Activated CD4-positive, alpha-beta T cell treated with anti-CD3 and anti-CD28 coated beads for 36 hours (primary cell): Measurements from ENCODE around the gene EFCC1. TPM values are rescaled to one million over a fixed set of nuclear protein-coding genes. Genes with fewer than 3 reads are reported as not detected.

ENCODE experiments used
- ATAC-seq: fragments of 200-7000 bp; cut with Tn5 transposase; one replicate; pipeline ENCODE4 v1.10.0; 2021; ENCODE audit warnings: mild to moderate bottlenecking, moderate library complexity
- CTCF ChIA-PET: fragments of 350-600 bp; sonication (Branson Sonifier 250); formaldehyde crosslinking; loops from one replicate; lab custom pipeline; 2021; ENCODE audit warnings: antibody characterized with exemption; lab: Charles Lee
- POLR2A ChIA-PET: fragments of 350-600 bp; sonication (Branson Sonifier 250); formaldehyde crosslinking; loops from one replicate; lab custom pipeline; 2021; ENCODE audit warnings: antibody characterized with exemption, inconsistent platforms; lab: Charles Lee
- DNase-seq: peaks from one replicate; pipeline ENCODE4 v3.0.0-alpha.2; 2020
- H3K27ac Mint-ChIP-seq: one replicate; pipeline ENCODE4 v1.8.0; 2021; ENCODE audit warnings: mixed read lengths
- H3K27me3 Mint-ChIP-seq: one replicate; pipeline ENCODE4 v1.8.0; 2021; ENCODE audit warnings: mixed read lengths
- H3K36me3 Mint-ChIP-seq: one replicate; pipeline ENCODE4 v1.8.0; 2021; ENCODE audit warnings: low read depth, mixed read lengths
- H3K4me1 Mint-ChIP-seq: one replicate; pipeline ENCODE4 v1.8.0; 2021; ENCODE audit warnings: mixed read lengths
- H3K4me3 Mint-ChIP-seq: one replicate; pipeline ENCODE4 v1.8.0; 2021; ENCODE audit warnings: mild to moderate bottlenecking, moderate library complexity, mixed read lengths
- H3K9me3 Mint-ChIP-seq: one replicate; pipeline ENCODE4 v1.8.0; 2021; ENCODE audit warnings: low read depth, mixed read lengths
- intact Hi-C, 2 experiments: fragments of 100-400 bp; cut with DNase I in 1 of 2; cut with micrococcal nuclease in 1 of 2; formaldehyde crosslinking; loops; one replicate each; pipeline versions ENCODE4 v1.14.2 to v1.15.1; 2022 to 2024; cut with DNase I, micrococcal nuclease
- total RNA-seq, 2 experiments: library from RNA; stranded (reverse); gene quantifications; one replicate each; pipeline ENCODE4 v1.2.3, GENCODE V29; 2021

EFCC1 gene
- total RNA-seq, 2 experiments from 2014 or later: 0.19 to 0.39 TPM

DNA sequence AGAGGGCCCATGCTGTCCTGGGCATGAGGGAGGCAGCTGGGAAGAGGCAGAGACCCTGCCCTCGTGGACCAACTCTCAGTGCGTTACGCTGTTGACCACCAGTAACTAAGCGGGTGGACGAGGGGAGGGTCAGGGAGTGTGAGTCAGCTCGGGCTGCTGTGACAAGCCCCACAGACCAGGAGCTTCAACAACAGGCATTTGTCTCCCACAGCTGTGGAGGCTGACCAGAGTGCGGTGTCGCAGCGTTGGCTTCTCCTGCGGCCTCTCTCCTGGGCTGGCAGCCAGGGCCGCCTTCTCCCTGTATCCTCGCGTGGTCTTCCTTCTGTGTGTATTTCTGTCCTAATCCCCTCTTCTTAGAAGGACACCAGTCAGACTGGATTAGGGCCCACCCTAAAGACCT is 13.0 kb downstream of the EFCC1 start:
- DNase-seq: no peak
- H3K4me3 Mint-ChIP-seq: no peak overlapping the region
- H3K27ac Mint-ChIP-seq: peak overlapping the region; percentile 96
- ChIA-PET POLR2A (no interaction called here), CTCF (interaction anchor here (0.6 to 6.2 kb wide), 4 partner anchors 10 to 100 kb away, joined by 3 to 62 read pairs (median 27); no protein-coding TSS in a partner anchor)
- intact Hi-C loops: no loop called here
- H3K9me3 Mint-ChIP-seq: no peaks in the 10 kb centered on the region
- no peak for ATAC-seq
- H3K36me3 Mint-ChIP-seq: no peaks in the 10 kb centered on the region
- H3K4me1 Mint-ChIP-seq: peaks cover 36% of the 10 kb centered on the region
- no peaks in the 10 kb centered on the region for H3K27me3 Mint-ChIP-seq

DNA sequence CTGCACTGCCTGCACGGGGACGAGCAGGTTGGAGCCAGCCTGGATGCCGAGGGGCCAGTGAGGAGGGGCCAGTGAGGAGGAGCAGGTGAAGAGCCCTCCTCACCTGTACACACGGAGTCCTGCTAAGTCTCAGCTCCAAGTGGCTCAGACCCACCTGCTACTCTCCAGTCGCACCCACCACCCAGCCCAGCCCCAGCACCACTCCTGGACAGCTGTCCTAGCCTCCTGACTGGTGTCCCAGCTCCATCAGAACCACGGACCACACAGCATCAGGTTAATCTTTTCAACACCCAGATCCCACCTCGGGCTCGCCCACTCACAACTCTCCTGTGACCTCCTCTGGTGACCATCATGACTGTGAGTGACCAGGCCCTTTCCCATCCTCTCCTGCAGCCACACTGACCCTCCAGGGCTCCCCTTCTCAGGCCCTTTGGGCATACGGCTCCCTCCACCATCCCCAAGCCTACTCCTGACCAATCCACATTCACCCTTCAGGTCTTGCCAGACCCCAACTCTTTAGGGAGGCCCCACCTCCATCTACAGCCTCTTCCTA is 13.8 kb downstream of the EFCC1 start:
- ChIA-PET CTCF (interaction anchor here (0.6 to 6.2 kb wide), 10 partner anchors 7 to 231 kb away, joined by 3 to 62 read pairs (median 12); no protein-coding TSS in a partner anchor), POLR2A (interaction anchor here (0.6 to 1.6 kb wide), 3 partner anchors 11 to 21 kb away, joined by 4 to 7 read pairs (median 4); partner anchors contain the start of gene CFAP92)
- no peaks in the 10 kb centered on the region for H3K9me3 Mint-ChIP-seq
- intact Hi-C loops: no loop called here
- DNase-seq (no peak), ATAC-seq (no peak)
- H3K36me3 Mint-ChIP-seq: no peaks in the 10 kb centered on the region
- peak overlapping the region; percentile 96 for H3K27ac Mint-ChIP-seq
- H3K4me1 Mint-ChIP-seq: peaks cover 36% of the 10 kb centered on the region
- no peak overlapping the region for H3K4me3 Mint-ChIP-seq
- H3K27me3 Mint-ChIP-seq: no peaks in the 10 kb centered on the region

DNA sequence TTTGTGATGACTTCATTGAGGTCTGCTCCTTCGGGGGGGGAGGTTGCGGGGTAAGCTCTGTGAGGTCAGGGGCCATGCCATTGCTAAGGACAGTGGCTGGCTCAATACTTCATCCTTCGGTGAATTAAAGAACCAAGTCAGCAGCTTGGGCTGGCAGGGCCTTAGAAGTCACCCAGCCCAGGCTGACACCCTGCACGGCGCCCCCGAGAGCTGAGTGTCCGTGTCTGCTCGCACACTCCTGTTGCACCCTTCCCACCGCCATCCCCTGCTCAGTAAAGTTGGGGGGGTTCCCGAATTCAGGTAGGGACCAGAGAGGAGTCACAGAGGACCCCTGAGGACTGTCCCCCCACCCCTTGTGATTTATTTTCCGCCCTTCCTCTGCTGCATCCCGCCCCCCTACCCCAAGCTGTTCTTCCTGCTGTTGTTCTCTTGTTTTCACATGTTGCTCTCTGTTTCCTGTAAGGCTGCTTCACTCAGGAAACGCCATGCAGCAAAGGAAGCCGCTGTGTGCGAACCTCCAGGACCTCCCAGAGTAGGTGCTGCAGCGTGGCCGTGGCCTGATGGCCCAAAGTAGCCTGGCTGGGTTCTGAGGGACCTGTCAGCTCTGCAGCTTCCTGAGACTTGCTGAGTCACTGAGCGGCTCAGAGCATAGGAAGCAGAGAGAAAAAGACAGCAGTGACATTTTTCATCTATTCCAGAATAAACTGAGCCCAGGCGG is 14.4 kb downstream of the EFCC1 start:
- peaks cover 36% of the 10 kb centered on the region for H3K4me1 Mint-ChIP-seq
- no peaks in the 10 kb centered on the region for H3K36me3 Mint-ChIP-seq
- intact Hi-C loops: loop anchor here (1.0 to 2.0 kb wide), 2 partner anchors 45 kb away; no protein-coding TSS in a partner anchor
- ChIA-PET POLR2A (interaction anchor here (1.1 to 2.1 kb wide), 8 partner anchors 10 to 300 kb away, joined by 3 to 19 read pairs (median 4); partner anchors contain the start of gene CFAP92), CTCF (interaction anchor here (0.6 to 6.2 kb wide), 18 partner anchors 8 to 313 kb away, joined by 3 to 62 read pairs (median 4); partner anchors contain the start of gene CFAP92)
- no peaks in the 10 kb centered on the region for H3K9me3 Mint-ChIP-seq
- H3K27me3 Mint-ChIP-seq: no peaks in the 10 kb centered on the region
- ATAC-seq: peak; percentile 66
- H3K27ac Mint-ChIP-seq: peak overlapping the region; percentile 96
- DNase-seq: peak; percentile 55
- H3K4me3 Mint-ChIP-seq: peak overlapping the region; percentile 63

DNA sequence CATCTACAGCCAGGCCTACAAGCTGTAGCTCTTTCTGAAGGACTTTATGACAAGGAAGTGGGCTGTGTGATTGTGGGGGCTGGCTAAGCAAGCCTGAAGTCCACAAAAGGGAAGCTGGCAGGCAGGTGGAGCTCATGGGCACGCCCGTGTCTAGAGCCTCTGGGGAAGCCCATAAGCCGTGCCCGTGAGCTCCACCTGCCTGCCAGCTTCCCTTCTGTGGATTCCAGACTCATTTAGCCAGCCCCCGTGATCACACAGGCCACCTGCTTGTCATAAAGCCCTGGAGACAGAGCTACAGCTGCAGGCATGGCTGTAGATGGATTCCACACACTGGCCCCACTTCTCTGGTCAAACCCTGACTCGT is 15.2 kb downstream of the EFCC1 start:
- intact Hi-C loops: loop anchor here (1.0 to 2.0 kb wide), 2 partner anchors 46 kb away; no protein-coding TSS in a partner anchor
- no peaks in the 10 kb centered on the region for H3K9me3 Mint-ChIP-seq
- H3K4me1 Mint-ChIP-seq: peaks cover 36% of the 10 kb centered on the region
- ATAC-seq (peak; percentile 84), DNase-seq (peak; percentile 80)
- peak overlapping the region; percentile 63 for H3K4me3 Mint-ChIP-seq
- peak overlapping the region; percentile 96 for H3K27ac Mint-ChIP-seq
- POLR2A ChIA-PET: interaction anchor here (1.1 to 2.1 kb wide), 8 partner anchors 10 to 299 kb away, joined by 3 to 19 read pairs (median 4); partner anchors contain the start of gene CFAP92
- CTCF ChIA-PET: interaction anchor here (0.6 to 6.2 kb wide), 17 partner anchors 9 to 592 kb away, joined by 3 to 62 read pairs (median 4); partner anchors contain the start of gene CFAP92
- H3K36me3 Mint-ChIP-seq: no peaks in the 10 kb centered on the region
- no peaks in the 10 kb centered on the region for H3K27me3 Mint-ChIP-seq

DNA sequence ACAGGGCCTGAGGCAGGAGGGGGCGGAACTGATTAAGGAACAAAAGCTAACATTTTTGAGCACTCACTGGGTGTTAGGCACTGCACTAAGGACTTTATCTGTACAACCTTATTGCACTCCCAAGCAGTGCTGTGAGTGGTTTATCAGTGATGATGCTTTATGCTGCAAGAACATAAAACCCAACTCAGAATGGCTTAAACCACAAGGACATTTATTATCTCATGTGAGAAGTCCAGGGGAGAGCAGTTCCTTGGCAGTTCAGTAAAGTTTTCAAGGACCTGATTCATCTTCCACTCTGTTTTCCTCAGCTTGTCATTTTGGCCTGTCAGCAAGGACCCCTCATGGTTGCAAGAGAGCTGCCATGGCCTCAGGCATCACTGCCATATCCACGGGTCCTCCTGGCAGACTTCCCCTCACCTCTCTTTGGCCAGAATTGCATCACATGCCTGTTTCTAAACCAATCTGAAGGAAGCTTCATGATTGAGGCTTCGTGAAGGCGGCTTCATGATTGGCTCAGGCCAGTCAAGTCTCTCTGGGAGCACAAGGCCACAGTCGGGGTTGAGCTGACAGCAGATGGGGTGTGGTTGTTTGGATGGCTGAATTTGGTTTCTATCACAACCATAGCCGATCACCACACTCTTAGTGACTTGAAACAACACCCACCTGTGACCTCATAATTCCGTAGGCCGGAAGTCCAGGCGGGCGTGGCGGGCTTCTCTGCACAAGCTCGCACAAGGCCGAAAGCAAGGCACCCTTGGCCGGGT is 15.8 kb downstream of the EFCC1 start:
- Mint-ChIP-seq H3K27me3 (no peaks in the 10 kb centered on the region), H3K36me3 (no peaks in the 10 kb centered on the region), H3K9me3 (no peaks in the 10 kb centered on the region), H3K4me3 (peak overlapping the region; percentile 63), H3K27ac (peak overlapping the region; percentile 96), H3K4me1 (peaks cover 36% of the 10 kb centered on the region)
- ATAC-seq (peak; percentile 10), DNase-seq (peak; percentile 25)
- intact Hi-C loops: loop anchor here (1.0 to 2.0 kb wide), 2 partner anchors 46 to 47 kb away; no protein-coding TSS in a partner anchor
- ChIA-PET POLR2A (interaction anchor here (1.1 to 2.1 kb wide), 6 partner anchors 9 to 299 kb away, joined by 3 to 19 read pairs (median 4); a partner anchor contains a TSS), CTCF (interaction anchor here (0.6 to 6.2 kb wide), 15 partner anchors 9 to 593 kb away, joined by 3 to 62 read pairs (median 6); partner anchors contain the start of gene CFAP92)

DNA sequence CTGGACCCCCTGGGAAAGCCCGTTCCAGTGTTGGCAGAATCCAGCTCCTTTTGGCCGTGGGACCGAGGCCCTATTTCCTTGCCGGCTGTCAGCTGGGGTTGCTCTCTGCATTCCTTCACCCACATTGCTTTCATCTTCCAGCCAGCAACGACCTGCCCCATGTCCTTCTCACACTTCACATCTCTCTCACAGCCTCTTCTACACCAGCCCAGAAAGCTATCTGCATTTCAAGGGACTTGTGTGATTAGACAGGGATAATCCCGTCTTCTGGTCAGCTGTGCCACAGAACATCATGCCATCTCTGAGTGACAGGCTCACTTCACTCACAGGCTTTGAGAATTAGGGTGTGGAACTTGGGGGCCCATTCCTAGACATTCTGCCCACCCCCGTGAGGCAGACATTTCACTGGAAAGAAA is 16.4 kb downstream of the EFCC1 start:
- Mint-ChIP-seq H3K9me3 (no peaks in the 10 kb centered on the region), H3K27ac (peak overlapping the region; percentile 80), H3K4me1 (peaks cover 36% of the 10 kb centered on the region), H3K4me3 (no peak overlapping the region), H3K27me3 (no peaks in the 10 kb centered on the region), H3K36me3 (no peaks in the 10 kb centered on the region)
- ATAC-seq (no peak), DNase-seq (no peak)
- intact Hi-C loops: loop anchor here in 1 of 2 experiments (2.0 kb wide), 1 partner anchor 47 kb away; no protein-coding TSS in a partner anchor
- ChIA-PET CTCF (interaction anchor here (0.8 to 6.2 kb wide), 8 partner anchors 9 to 139 kb away, joined by 5 to 62 read pairs (median 14); no protein-coding TSS in a partner anchor), POLR2A (interaction anchor here (2.1 kb wide), 1 partner anchor 9 kb away, joined by 19 read pairs; no protein-coding TSS in a partner anchor)

DNA sequence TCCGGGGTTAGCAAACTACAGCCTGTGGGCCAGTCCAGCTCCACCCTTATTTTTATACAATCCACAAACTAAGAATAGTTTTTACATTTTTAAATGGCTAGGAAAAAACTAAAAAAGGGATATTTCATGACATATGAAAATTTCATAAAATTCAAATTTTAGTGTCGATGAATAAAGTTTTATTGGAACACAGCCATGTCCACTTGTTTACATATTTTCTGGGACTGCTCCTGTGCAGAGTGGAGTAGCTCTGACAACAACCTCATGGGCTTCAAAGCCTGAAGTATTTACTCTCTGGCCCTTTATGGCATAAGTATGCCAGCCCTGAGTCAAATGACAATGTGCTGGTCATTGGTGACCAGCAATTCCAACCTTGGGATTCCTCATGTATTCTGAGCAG is 17.2 kb downstream of the EFCC1 start:
- no peaks in the 10 kb centered on the region for H3K36me3 Mint-ChIP-seq
- POLR2A ChIA-PET: no interaction called here
- H3K4me1 Mint-ChIP-seq: peaks cover 36% of the 10 kb centered on the region
- no peak overlapping the region for H3K27ac Mint-ChIP-seq
- intact Hi-C loops: no loop called here
- CTCF ChIA-PET: interaction anchor here (0.5 to 6.2 kb wide), 6 partner anchors 8 to 316 kb away, joined by 3 to 62 read pairs (median 5); no protein-coding TSS in a partner anchor
- DNase-seq (no peak), ATAC-seq (no peak)
- H3K4me3 Mint-ChIP-seq: no peak overlapping the region
- H3K27me3 Mint-ChIP-seq: no peaks in the 10 kb centered on the region
- no peaks in the 10 kb centered on the region for H3K9me3 Mint-ChIP-seq

DNA sequence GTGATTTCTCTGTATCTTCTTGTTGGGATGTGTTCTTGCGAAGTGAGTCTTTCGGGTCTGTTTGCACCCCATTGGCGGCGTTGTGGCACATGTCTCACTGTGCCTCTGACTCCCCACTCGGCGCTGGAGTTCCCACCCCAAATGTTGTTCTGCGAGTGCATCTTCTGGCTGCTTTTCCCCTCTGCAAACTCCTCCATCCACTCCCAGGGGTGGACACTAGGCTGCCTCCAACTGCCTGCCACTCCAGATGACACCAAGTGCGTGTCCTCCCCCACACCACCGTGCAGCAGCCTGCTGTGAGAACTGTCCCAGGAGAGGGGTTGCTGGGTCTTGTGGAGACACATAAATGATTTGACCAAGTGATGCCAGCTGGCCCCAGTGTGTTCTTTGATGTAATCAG is 17.6 kb downstream of the EFCC1 start:
- peak overlapping the region; percentile 3 for H3K27ac Mint-ChIP-seq
- H3K9me3 Mint-ChIP-seq: no peaks in the 10 kb centered on the region
- no peaks in the 10 kb centered on the region for H3K36me3 Mint-ChIP-seq
- H3K4me1 Mint-ChIP-seq: peaks cover 36% of the 10 kb centered on the region
- H3K4me3 Mint-ChIP-seq: no peak overlapping the region
- ChIA-PET CTCF (interaction anchor here (0.7 to 6.2 kb wide), 4 partner anchors 8 to 315 kb away, joined by 3 to 62 read pairs (median 5); no protein-coding TSS in a partner anchor), POLR2A (no interaction called here)
- DNase-seq (no peak), ATAC-seq (no peak)
- intact Hi-C loops: no loop called here
- H3K27me3 Mint-ChIP-seq: no peaks in the 10 kb centered on the region

DNA sequence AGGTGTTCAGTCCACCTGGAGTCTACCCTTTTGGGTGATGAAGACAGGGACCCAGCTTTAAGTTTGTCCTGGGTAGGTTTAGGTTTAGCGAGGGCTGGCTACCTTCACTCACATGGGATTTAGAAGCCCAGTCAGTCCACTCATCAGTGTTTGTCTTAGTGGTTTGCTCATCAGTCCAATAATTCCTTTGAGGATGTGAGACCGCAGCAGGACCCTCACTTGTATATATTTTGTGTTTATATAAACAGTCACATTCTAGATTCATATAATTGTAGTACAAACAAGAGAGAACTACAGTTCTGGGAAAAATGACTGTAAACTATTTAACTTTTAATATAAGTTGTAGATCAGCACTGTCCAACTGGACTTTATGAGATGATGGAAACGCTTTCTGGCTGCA is 18.2 kb downstream of the EFCC1 start:
- no peaks in the 10 kb centered on the region for H3K9me3 Mint-ChIP-seq
- no peak overlapping the region for H3K27ac Mint-ChIP-seq
- POLR2A ChIA-PET: no interaction called here
- peaks cover 36% of the 10 kb centered on the region for H3K4me1 Mint-ChIP-seq
- ATAC-seq (no peak), DNase-seq (no peak)
- H3K27me3 Mint-ChIP-seq: no peaks in the 10 kb centered on the region
- intact Hi-C loops: no loop called here
- CTCF ChIA-PET: interaction anchor here (0.9 kb wide), 1 partner anchor 34 kb away, joined by 6 read pairs; no protein-coding TSS in a partner anchor
- H3K36me3 Mint-ChIP-seq: no peaks in the 10 kb centered on the region
- H3K4me3 Mint-ChIP-seq: no peak overlapping the region

DNA sequence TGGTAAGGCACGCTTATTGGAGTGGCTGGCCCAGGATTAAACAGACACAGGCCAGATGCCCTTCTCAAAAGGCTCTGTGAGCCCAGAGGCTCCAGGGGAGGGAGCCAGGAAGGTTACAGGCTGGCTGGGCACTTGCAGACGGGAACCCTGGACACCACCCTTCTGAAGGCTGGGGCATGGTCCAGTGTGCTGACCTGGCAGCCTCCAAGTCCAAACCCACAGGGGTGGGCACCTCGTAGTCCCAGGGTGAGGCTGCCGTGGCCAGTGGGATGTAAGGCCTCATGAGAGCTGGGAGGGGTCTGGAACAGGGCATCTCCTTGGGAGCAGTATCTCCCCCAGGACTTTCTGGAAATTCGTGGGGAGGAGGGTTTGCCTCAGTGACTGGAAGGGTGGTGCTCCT is 19.6 kb downstream of the EFCC1 start:
- CTCF ChIA-PET: interaction anchor here (0.7 kb wide), 1 partner anchor 33 kb away, joined by 4 read pairs; no protein-coding TSS in a partner anchor

More for the DNA sequence above, 19.6 kb downstream of the EFCC1 start:
- Mint-ChIP-seq H3K27me3 (no peaks in the 10 kb centered on the region), H3K4me1 (peaks cover 25% of the 10 kb centered on the region), H3K4me3 (no peak overlapping the region), H3K27ac (no peak overlapping the region), H3K36me3 (no peaks in the 10 kb centered on the region), H3K9me3 (no peaks in the 10 kb centered on the region)
- POLR2A ChIA-PET: no interaction called here
- no peak for DNase-seq
- ATAC-seq: no peak
- intact Hi-C loops: no loop called here
